Natural killer cell (primary cell): ENCODE data around the gene IL17RE. TPM values are rescaled to one million over a fixed set of nuclear protein-coding genes. Genes with fewer than 3 reads are reported as not detected.
A peak's percentile ranks its signal among the peaks of the same experiment; 100 is the strongest.

Experiments
- ATAC-seq, 3 donors: fragments of 150-1000 bp in 2 of 3; fragments of 200-7000 bp in 1 of 3; cut with Tn5 transposase; 1 replicate in 1 of 3; 2 replicates in 2 of 3; pipeline ENCODE4 v1.10.0; 2021; ENCODE audit warnings: mild to moderate bottlenecking in 2 of 3, moderate library complexity in 2 of 3
- DNase-seq, 2 donors: peaks; one replicate each; pipeline versions ENCODE4 v3.0.0 to v3.0.0-alpha.2; 2013 to 2021; ENCODE audit warnings: mixed read lengths in 1 of 2
- H3K27ac ChIP-seq: one replicate; pipeline ENCODE4 v1.5.1; 2013; ENCODE audit warnings: mild to moderate bottlenecking, low read length
- H3K27me3 ChIP-seq: one replicate; pipeline ENCODE4 v1.6.1; 2013; ENCODE audit warnings: low read length; ENCODE audit not compliant: control insufficient read depth, insufficient read depth
- H3K36me3 ChIP-seq: one replicate; pipeline ENCODE4 v1.6.1; 2013; ENCODE audit warnings: low read length; ENCODE audit not compliant: control insufficient read depth, insufficient read depth
- H3K4me1 ChIP-seq: one replicate; pipeline ENCODE4 v1.6.1; 2013; ENCODE audit warnings: low read length; ENCODE audit not compliant: control insufficient read depth, insufficient read depth
- H3K4me3 ChIP-seq: one replicate; pipeline ENCODE4 v1.5.1; 2013; ENCODE audit warnings: low read length
- H3K9me3 ChIP-seq: one replicate; pipeline ENCODE4 v1.6.1; 2013; ENCODE audit warnings: low read length; ENCODE audit not compliant: control insufficient read depth, insufficient read depth
- H3K27ac Mint-ChIP-seq, 2 donors: one replicate each; pipeline ENCODE4 v1.8.0; 2022; ENCODE audit warnings: mild to moderate bottlenecking in 2 of 2, mixed read lengths in 2 of 2, moderate library complexity in 1 of 2
- H3K27me3 Mint-ChIP-seq, 2 donors: one replicate each; pipeline ENCODE4 v1.8.0; 2022; ENCODE audit warnings: low read depth in 2 of 2, mixed read lengths in 2 of 2
- H3K36me3 Mint-ChIP-seq: one replicate; pipeline ENCODE4 v1.8.0; 2022; ENCODE audit warnings: mixed read lengths
- H3K4me1 Mint-ChIP-seq, 2 donors: one replicate each; pipeline ENCODE4 v1.8.0; 2022; ENCODE audit warnings: mixed read lengths in 2 of 2
- H3K4me3 Mint-ChIP-seq: one replicate; pipeline ENCODE4 v1.8.0; 2022; ENCODE audit warnings: mild to moderate bottlenecking, moderate library complexity, mixed read lengths
- H3K9me3 Mint-ChIP-seq, 2 donors: one replicate each; pipeline ENCODE4 v1.8.0; 2022; ENCODE audit warnings: mixed read lengths in 2 of 2
- WGBS: methylation state at CpG from one replicate; pipeline ENCODE4 v1.1.7; 2013; ENCODE audit warnings: missing lambda C conversion rate; ENCODE audit not compliant: insufficient coverage; 5-methylcytosine and 5-hydroxymethylcytosine counted together
- intact Hi-C: fragments of 100-400 bp; cut with micrococcal nuclease; formaldehyde crosslinking; loops from one replicate; pipeline ENCODE4 v1.14.2; 2022
- total RNA-seq, 4 donors: library from RNA; stranded (reverse); fragments of 120-200 nt in 1 of 4; gene quantifications; one replicate each; pipeline versions ENCODE4 v1.2.3 to v1.2.4, GENCODE V29; 2013 to 2022
- TF ChIP-seq, protein P1 (sequence below): fragments of 200-600 bp; IDR thresholded peaks from one replicate; pipeline ENCODE4 v1.8.0; 2022; ENCODE audit warnings: antibody characterized with exemption

Gene IL17RE
- total RNA-seq, 3 donors from 2014 or later (not counting 1 experiment from before 2014, with no cell fraction given): 0.28 to 2.5 (median 1.5) TPM

DNA sequence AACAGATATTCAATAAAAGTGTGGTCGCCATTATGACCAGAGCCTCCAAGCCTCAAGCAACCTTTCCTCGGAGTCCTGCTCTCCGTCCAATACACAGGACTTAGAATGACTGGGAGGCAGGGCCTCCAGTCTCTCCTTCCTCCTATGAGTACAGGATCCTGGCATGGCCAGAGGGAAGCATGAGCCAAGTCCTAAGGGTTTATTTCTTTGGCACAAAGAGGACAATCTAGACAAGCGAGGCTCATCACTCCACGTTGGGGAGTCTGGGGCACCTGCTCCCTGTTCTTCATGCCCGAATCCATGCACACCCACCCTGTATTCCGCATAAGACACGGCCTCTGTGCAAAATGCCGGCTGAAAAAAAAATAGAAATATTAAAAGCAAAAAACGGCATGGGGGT, 42.7 kb downstream of the IL17RE start:
- no peaks in the 10 kb centered on the region for H3K36me3 Mint-ChIP-seq
- Histone ChIP-seq H3K4me1 (peaks cover 9% of the 10 kb centered on the region), H3K27ac (no peak overlapping the region), H3K36me3 (peaks cover 2% of the 10 kb centered on the region), H3K9me3 (no peaks in the 10 kb centered on the region), H3K27me3 (no peaks in the 10 kb centered on the region), H3K4me3 (no peak overlapping the region)
- DNase-seq (no peak), ATAC-seq (no peak)
- H3K27ac Mint-ChIP-seq: no peak overlapping the region
- TF ChIP-seq, protein P1, sequence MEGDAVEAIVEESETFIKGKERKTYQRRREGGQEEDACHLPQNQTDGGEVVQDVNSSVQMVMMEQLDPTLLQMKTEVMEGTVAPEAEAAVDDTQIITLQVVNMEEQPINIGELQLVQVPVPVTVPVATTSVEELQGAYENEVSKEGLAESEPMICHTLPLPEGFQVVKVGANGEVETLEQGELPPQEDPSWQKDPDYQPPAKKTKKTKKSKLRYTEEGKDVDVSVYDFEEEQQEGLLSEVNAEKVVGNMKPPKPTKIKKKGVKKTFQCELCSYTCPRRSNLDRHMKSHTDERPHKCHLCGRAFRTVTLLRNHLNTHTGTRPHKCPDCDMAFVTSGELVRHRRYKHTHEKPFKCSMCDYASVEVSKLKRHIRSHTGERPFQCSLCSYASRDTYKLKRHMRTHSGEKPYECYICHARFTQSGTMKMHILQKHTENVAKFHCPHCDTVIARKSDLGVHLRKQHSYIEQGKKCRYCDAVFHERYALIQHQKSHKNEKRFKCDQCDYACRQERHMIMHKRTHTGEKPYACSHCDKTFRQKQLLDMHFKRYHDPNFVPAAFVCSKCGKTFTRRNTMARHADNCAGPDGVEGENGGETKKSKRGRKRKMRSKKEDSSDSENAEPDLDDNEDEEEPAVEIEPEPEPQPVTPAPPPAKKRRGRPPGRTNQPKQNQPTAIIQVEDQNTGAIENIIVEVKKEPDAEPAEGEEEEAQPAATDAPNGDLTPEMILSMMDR: no peak
- intact Hi-C loops: no loop called here
- peak overlapping the region; percentile 42 for H3K4me3 Mint-ChIP-seq
- H3K9me3 Mint-ChIP-seq: no peaks in the 10 kb centered on the region
- WGBS: 96% methylated on average over 10 of the region's 10 CpGs
- no peaks in the 10 kb centered on the region for H3K27me3 Mint-ChIP-seq
- peaks cover 4 to 5% of the 10 kb centered on the region in 2 donors for H3K4me1 Mint-ChIP-seq

DNA sequence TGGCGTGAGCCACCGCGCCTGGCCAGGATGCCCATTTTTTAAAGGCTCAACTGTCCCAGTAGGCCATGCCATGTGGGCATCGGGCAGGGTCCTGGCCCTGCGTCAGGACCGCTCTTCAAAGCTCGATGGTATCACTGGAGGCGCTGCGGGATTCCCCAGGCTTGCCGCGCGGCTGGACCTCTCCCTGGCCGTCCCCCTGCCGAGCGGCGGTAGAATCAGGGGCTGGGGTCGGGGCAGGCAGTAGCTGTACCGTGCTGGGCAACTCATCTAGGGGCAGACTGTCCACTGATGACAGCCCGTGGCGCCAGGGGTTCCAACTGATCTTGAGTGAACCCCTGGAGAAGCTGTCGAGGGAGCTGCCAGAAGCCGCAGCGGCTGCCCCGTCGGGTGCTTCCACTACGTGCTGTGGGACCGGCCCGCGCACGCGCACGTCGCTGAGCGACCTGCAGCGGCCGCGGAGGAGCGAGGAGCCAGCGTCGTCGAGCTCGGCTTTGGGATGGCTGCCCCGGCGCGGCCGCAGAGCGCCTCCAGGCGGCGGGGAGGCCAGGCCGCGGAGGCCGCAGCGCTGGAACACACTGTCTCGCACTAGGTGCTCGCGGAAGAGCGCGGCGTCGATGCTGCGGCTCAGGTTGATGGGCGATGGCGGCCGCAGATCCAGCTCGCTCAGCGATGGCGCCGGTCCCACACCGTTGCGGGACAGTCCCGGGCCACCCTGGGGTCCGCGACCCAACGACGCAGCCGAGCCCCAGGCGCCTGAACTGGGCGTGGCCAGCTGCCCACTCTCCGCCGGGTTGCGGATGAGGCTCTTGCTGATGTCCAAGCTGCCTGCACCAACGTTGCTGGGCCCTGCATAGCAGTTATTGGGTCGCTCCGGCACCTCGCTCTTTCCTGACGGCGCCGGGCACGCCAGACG, 43.7 kb downstream of the IL17RE start:
- H3K27me3 ChIP-seq: no peaks in the 10 kb centered on the region
- no peaks in the 10 kb centered on the region for H3K9me3 ChIP-seq
- TF ChIP-seq, protein P1: peak; percentile 43
- H3K36me3 ChIP-seq: no peaks in the 10 kb centered on the region
- H3K4me1 ChIP-seq: peaks cover 13% of the 10 kb centered on the region
- peak; percentile 71 to 90 for DNase-seq
- H3K4me3 ChIP-seq: peak overlapping the region; percentile 35
- peak overlapping the region; percentile 83 to 85 for H3K27ac Mint-ChIP-seq
- peaks cover 8 to 10% of the 10 kb centered on the region in 2 donors for H3K4me1 Mint-ChIP-seq
- intact Hi-C loops: no loop called here
- peak; percentile 91 to 94 (median 93) for ATAC-seq
- H3K36me3 Mint-ChIP-seq: no peaks in the 10 kb centered on the region
- WGBS: 69% methylated on average over 90 of the region's 90 CpGs
- peak overlapping the region; percentile 60 for H3K27ac ChIP-seq
- H3K9me3 Mint-ChIP-seq: no peaks in the 10 kb centered on the region
- H3K27me3 Mint-ChIP-seq: no peaks in the 10 kb centered on the region
- peak overlapping the region; percentile 86 for H3K4me3 Mint-ChIP-seq

DNA sequence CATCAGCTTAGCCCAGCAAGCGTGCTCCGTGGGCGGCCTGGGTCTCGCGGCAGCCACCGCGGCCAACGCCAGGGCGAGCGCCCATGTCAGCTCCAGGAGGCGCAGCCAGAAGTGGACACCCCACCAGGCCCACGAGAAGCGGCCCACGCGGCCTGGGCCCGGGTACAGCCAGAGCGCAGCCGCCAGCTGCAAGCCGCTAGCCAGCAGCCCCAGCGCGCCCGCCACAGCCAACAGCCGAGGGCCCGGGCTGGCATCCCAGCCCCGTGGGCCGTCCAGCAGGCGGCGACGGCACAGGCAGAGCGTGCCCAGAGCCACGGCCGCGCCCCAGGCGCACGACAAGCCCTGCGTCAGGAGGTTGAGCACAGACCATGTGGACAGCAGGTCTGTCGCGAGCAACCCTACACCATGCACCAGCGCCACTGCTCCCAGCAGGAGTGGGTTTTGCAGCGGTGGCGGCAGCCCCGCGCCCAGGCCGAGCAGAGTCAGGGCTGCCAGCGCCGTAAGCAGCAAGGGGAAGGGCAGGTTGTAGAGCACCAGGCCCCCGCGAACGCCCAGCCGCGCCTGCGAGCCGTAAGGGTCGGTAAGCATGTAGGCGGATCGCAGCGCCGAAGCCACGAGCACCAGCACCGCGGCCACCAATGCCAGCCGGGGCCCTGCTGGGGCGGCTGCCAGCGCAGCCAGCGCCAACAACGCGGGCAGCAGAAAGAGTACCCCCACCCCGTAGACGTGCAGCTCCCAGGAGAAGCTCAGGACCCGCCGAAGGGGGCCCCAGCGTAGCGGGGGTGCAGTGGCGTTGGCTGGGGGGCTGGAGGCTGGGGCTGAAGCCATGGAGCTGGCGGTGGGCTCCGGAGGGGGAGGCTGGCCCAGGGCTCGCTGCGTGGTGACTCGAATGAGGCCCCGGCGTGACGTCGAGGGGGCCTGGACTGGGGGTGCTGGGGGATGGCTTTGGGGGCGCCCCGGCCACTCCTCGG, 44.7 kb downstream of the IL17RE start:
- intact Hi-C loops: no loop called here

More for the DNA sequence above, 44.7 kb downstream of the IL17RE start:
- WGBS: 96% methylated on average over 83 of the region's 86 CpGs
- Histone ChIP-seq H3K9me3 (no peaks in the 10 kb centered on the region), H3K27ac (no peak overlapping the region), H3K36me3 (no peaks in the 10 kb centered on the region), H3K4me1 (peaks cover 21% of the 10 kb centered on the region), H3K4me3 (no peak overlapping the region), H3K27me3 (no peaks in the 10 kb centered on the region)
- DNase-seq (no peak), ATAC-seq (no peak)
- TF ChIP-seq, protein P1: no peak
- H3K36me3 Mint-ChIP-seq: no peaks in the 10 kb centered on the region
- peaks cover 14% of the 10 kb centered on the region in 2 donors for H3K4me1 Mint-ChIP-seq
- no peak overlapping the region for H3K27ac Mint-ChIP-seq
- H3K4me3 Mint-ChIP-seq: no peak overlapping the region
- H3K9me3 Mint-ChIP-seq: no peaks in the 10 kb centered on the region
- no peaks in the 10 kb centered on the region for H3K27me3 Mint-ChIP-seq
